ENCODE measurements around the gene CLCN2. TPM values are rescaled to one million over a fixed set of nuclear protein-coding genes. Genes with fewer than 3 reads are reported as not detected.

CLCN2 gene
- total RNA-seq, 1 experiment from 2014 or later, result 22.9 TPM

DNA sequence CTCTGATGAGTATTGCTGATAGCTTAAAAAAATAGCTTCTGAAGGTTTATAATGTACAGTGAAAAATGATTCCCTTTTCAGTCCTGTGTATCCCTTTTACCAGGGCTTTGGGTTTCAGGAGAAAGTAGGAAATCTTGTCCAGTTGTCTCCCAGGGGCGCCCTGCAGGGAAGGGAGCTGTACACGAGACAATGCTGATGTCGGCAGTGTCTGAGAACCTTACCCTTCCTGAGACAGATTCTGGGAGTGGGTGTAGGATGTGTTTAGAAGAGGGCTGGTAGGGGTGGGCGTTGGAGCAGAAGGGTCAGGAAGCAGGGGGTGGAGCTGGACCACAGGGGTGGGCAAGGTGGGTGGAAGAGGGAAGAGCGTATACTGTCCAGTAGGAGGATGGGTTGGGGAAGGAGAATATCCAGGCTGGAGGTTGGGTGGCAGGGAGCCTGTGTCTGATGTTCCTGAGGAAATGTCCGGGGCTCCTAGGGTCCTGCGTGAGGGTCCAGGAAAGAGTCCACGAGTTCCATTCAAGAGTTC lies 11.0 kb upstream of the CLCN2 start:
- H3K9me3 Mint-ChIP-seq (ENCODE audit: low read depth, unreplicated experiment), result no peaks in the 10 kb centered on the region
- CTCF ChIA-PET, result interaction anchor here (1.2 to 3.6 kb wide), 15 partner anchors 10 to 440 kb away, joined by 3 to 85 read pairs (median 7); partner anchors contain the start of genes EPHB3 and VPS8
- H3K4me1 Mint-ChIP-seq (ENCODE audit: low read depth, unreplicated experiment), result peaks cover 7% of the 10 kb centered on the region
- no peak overlapping the region for H3K27ac Mint-ChIP-seq (ENCODE audit: unreplicated experiment)
- peaks cover 56% of the 10 kb centered on the region for H3K27me3 Mint-ChIP-seq (ENCODE audit: unreplicated experiment)
- intact Hi-C loops (cut with micrococcal nuclease; ENCODE audit: unreplicated experiment), result loop anchor here (5.0 to 10.0 kb wide), 2 partner anchors 142 to 405 kb away; no protein-coding TSS in a partner anchor
- no peak for DNase-seq
- TF ChIP-seq, protein P1, sequence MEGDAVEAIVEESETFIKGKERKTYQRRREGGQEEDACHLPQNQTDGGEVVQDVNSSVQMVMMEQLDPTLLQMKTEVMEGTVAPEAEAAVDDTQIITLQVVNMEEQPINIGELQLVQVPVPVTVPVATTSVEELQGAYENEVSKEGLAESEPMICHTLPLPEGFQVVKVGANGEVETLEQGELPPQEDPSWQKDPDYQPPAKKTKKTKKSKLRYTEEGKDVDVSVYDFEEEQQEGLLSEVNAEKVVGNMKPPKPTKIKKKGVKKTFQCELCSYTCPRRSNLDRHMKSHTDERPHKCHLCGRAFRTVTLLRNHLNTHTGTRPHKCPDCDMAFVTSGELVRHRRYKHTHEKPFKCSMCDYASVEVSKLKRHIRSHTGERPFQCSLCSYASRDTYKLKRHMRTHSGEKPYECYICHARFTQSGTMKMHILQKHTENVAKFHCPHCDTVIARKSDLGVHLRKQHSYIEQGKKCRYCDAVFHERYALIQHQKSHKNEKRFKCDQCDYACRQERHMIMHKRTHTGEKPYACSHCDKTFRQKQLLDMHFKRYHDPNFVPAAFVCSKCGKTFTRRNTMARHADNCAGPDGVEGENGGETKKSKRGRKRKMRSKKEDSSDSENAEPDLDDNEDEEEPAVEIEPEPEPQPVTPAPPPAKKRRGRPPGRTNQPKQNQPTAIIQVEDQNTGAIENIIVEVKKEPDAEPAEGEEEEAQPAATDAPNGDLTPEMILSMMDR (IDR thresholded peaks at IDR 0.05; ENCODE audit: unreplicated experiment), result no peak
- H3K4me3 Mint-ChIP-seq (ENCODE audit: low read depth, unreplicated experiment), result no peak overlapping the region
- peaks cover 30% of the 10 kb centered on the region for H3K36me3 Mint-ChIP-seq (ENCODE audit: insufficient read depth, unreplicated experiment)
- BruUV-seq (replicated peaks), result no TSS peak

DNA sequence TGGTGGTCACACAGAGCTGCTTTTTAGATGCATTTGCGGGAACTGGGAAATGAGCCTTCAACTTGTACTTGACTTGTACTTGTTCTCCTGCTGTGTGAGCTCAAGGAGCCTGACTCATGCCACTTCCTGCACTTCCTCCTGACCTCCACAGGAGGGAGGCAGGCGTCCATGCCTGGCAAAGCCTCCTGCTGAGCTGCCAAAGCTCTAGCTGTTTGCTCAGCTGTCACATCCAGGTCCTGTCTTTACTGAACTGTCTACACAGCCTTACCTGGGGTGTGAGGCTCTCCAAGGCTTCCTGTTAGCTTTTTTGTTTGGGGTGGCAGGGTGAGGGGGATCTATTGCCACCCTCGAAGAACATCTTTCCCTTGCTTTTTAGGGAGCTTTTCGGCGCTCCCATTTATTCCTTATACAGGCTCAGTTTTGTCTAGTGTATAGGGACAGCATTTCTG lies 10.2 kb upstream of the CLCN2 start:
- peak; percentile 91 for DNase-seq
- no peak overlapping the region for H3K4me3 Mint-ChIP-seq (ENCODE audit: low read depth, unreplicated experiment)
- CTCF ChIA-PET, result interaction anchor here (0.6 to 3.6 kb wide), 35 partner anchors 8 to 440 kb away, joined by 3 to 85 read pairs (median 5); partner anchors contain the start of genes EPHB3 and VPS8
- peaks cover 37% of the 10 kb centered on the region for H3K36me3 Mint-ChIP-seq (ENCODE audit: insufficient read depth, unreplicated experiment)
- TF ChIP-seq, protein P1 (IDR thresholded peaks at IDR 0.05; ENCODE audit: unreplicated experiment), result peak; percentile 99
- H3K9me3 Mint-ChIP-seq (ENCODE audit: low read depth, unreplicated experiment), result no peaks in the 10 kb centered on the region
- intact Hi-C loops (cut with micrococcal nuclease; ENCODE audit: unreplicated experiment), result loop anchor here (1.0 to 10.0 kb wide), 4 partner anchors 97 to 406 kb away; no protein-coding TSS in a partner anchor
- H3K27me3 Mint-ChIP-seq (ENCODE audit: unreplicated experiment), result peaks cover 48% of the 10 kb centered on the region
- peaks cover 7% of the 10 kb centered on the region for H3K4me1 Mint-ChIP-seq (ENCODE audit: low read depth, unreplicated experiment)
- peak overlapping the region; percentile 58 for H3K27ac Mint-ChIP-seq (ENCODE audit: unreplicated experiment)
- BruUV-seq (replicated peaks), result no TSS peak

DNA sequence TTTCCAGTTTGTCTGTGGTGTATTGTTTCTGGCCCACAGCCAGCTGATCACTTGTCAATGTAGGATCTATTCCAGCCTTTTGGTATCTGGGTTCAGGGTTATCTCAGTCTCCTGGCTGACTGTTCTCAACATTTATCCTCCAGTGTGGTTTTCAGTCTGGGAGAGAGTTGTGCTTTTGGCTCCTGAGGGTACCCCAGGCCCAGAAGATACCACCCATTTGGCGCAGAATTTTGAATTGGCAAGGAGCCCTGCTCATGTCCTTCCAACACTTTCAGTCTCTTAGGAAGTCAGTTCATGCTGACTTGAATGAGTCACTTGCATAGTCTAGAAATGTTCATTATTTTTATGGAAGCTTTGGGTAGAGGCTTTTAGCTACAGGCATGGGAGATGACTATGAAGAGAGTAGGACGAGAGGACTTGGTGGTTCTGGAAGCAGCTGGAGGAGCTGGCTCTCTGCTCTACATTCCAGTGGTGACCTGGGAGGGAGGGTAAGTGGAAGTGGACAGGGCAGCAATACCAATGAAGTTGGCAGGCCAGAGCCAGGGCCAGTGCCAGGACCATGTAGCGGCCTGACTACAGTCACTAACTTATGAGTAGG lies 7.3 kb upstream of the CLCN2 start:
- TF ChIP-seq, protein P1 (IDR thresholded peaks at IDR 0.05; ENCODE audit: unreplicated experiment), result no peak
- H3K4me1 Mint-ChIP-seq (ENCODE audit: low read depth, unreplicated experiment), result peaks cover 20% of the 10 kb centered on the region
- peaks cover 19% of the 10 kb centered on the region for H3K27me3 Mint-ChIP-seq (ENCODE audit: unreplicated experiment)
- H3K27ac Mint-ChIP-seq (ENCODE audit: unreplicated experiment), result no peak overlapping the region
- H3K9me3 Mint-ChIP-seq (ENCODE audit: low read depth, unreplicated experiment), result no peaks in the 10 kb centered on the region
- intact Hi-C loops (cut with micrococcal nuclease; ENCODE audit: unreplicated experiment), result no loop called here
- DNase-seq, result no peak
- no TSS peak for BruUV-seq (replicated peaks)
- H3K4me3 Mint-ChIP-seq (ENCODE audit: low read depth, unreplicated experiment), result no peak overlapping the region
- CTCF ChIA-PET, result interaction anchor here (0.6 kb wide), 1 partner anchor 49 kb away, joined by 4 read pairs; no protein-coding TSS in a partner anchor
- peaks cover 66% of the 10 kb centered on the region for H3K36me3 Mint-ChIP-seq (ENCODE audit: insufficient read depth, unreplicated experiment)

DNA sequence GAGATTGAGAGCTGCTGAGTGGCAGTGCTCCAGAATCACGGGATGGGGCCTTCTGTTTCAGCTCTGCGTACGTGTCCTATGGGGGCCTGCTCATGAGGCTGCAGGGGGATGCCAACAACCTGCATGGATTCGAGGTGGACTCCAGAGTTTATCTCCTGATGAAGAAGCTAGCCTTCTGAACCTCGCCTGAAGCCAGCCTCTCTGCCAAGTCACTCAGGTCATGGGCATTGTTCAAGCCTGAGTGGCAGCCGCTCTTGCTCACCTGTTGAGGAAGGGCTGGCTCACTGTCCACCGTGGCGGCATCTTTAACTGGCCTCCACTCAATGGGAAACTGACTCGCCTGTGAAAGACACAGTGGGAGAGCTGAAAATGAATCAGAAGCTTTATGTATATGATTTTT lies 6.7 kb upstream of the CLCN2 start:
- Mint-ChIP-seq H3K4me3 (ENCODE audit: low read depth, unreplicated experiment) (no peak overlapping the region), H3K36me3 (ENCODE audit: insufficient read depth, unreplicated experiment) (peaks cover 72% of the 10 kb centered on the region), H3K4me1 (ENCODE audit: low read depth, unreplicated experiment) (peaks cover 20% of the 10 kb centered on the region), H3K27me3 (ENCODE audit: unreplicated experiment) (peaks cover 13% of the 10 kb centered on the region), H3K9me3 (ENCODE audit: low read depth, unreplicated experiment) (no peaks in the 10 kb centered on the region), H3K27ac (ENCODE audit: unreplicated experiment) (no peak overlapping the region)
- CTCF ChIA-PET, result no interaction called here
- no TSS peak for BruUV-seq (replicated peaks)
- intact Hi-C loops (cut with micrococcal nuclease; ENCODE audit: unreplicated experiment), result no loop called here
- DNase-seq, result no peak
- TF ChIP-seq, protein P1 (IDR thresholded peaks at IDR 0.05; ENCODE audit: unreplicated experiment), result no peak

Measured in Calu3 (cell line).